GM10847 (cell line): ENCODE results near the gene CATSPERE.

Source experiments
- POLR2A ChIP-seq: IDR thresholded peaks from 2 replicates; pipeline ENCODE4 v1.6.1; 2011; ENCODE audit not compliant: insufficient read length; ENCODE audit errors: extremely low read depth

The CATSPERE gene

DNA sequence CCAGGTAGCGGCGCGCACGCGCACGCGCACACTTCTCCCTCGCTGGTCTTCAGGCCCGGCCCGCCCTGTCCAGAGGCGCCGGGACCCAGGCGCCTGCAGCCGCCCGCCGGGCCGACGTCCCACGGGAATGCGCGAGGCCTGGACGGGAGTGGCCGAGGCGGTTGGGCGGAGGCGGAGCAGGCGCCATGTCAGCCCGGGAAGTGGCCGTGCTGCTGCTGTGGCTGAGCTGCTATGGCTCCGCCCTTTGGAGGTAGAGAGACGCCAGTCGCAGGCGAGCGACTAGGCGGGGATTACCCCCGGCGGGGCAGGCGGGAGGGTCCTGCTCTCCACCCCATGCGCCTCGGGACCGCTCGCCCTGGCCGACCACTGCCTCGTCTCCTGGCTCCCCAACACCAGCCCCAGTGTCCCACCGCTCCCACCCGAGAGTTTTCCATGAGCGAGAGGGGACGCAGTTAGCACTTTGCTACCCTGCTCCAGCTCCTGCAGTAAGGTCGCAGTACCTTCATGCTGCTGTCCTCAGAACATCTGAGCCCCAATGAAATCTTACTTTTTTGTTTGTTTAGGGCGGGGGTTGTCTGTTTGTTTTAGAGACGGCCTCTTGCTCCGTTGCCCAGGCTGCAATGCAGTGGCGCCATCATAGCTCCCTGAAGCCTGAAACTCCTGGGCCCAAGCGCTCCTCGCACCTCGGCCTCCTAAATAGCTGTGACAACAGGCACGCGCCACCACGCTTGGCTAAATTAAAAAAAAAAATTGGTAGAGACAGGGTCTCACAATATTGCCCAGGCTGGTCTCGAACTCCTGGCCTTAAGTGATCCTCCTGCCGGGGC lies at the start of gene CATSPERE:
Gene CATSPERE (plus strand): TSS at position 29 of the 827 bp plus-strand sequence. CDS start 157 bp downstream, at position 186.
- peak; percentile 64 for TF ChIP-seq POLR2A

- TF ChIP-seq POLR2A: no peak
Measured at GRCh38 chr1:244412176-244412575, 48.9 kb upstream of the CATSPERE start.

DNA sequence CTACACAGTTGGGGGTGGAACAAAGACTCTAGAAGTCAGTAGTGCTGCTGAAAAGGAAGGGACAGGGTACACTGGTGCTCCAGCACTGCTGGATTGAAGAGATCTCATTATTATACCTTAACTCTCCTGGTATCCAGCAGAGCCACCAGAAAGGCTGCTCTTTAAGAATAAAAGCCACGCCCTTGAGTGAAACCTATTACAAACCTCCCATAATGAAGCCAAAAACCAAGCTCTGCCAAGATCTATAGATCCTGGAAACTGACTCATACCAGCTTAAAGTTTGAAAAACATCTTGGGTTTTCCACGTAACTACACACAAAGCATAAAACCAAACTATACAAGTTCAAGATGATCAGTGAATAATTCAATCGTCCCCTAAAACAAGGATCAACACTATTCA lies 47.3 kb upstream of the CATSPERE start:
- TF ChIP-seq POLR2A: no peak

DNA sequence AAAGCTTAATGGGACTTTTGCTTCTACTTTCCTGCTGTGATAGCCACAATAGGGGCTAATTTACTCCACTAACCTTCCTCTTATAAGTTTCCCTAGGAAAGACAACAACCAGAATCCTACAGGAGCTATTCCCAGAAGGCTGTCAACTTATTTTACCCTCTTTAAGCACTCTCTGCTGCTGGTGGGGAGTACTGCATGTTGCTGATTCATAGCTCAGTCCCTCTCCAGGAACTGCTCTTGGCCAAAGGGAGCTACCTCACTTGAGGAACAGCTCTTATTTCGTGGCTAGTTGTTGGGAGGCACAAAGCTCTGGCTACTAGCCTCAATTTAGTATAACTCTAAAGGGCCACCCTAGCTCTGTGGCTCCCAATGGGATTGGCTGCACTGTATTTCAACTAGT lies 46.5 kb upstream of the CATSPERE start:
- no peak for TF ChIP-seq POLR2A

GRCh38 chr1:244419024-244419423 lies 42.0 kb upstream of the CATSPERE start:
- no peak for TF ChIP-seq POLR2A

GRCh38 chr1:244422174-244422573 lies 38.9 kb upstream of the CATSPERE start:
- TF ChIP-seq POLR2A: no peak

- TF ChIP-seq POLR2A: no peak
Measured at GRCh38 chr1:244424649-244425334, 36.3 kb upstream of the CATSPERE start.

DNA sequence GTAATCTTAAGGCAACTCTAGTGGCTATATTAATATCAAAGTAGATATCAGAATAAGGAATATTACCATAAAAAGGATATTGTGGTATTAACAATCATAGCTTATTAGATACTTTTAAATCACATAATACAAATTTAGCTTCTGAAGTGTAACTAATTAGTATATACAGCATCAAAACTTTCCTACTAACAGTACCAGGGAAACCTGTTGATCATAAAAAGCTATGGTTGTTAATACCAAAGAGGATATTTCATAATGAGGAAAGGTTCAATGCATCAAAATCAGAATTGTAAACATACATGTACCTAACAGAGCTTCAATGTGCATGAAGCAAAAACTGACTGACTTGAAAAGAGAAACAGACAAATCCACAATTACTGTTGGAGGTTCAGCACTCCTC lies 33.4 kb upstream of the CATSPERE start:
- no peak for TF ChIP-seq POLR2A

DNA sequence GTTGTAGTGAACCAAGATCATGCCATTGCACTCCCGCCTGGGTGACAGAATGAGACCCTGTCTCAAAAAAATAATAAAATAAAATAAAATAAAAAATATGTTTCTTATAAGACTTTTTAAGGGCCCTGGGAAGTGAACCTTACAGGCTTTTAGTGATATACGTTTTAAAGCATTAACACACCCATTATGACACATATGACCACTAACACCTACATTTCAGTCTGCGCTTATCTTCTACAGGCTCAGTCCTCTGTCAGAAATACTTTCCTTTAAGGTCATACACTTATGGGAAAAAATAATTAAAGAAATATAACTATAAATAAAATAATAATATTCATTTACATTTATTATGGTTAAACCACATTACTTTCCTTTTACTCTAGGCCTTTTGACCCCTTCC lies 31.3 kb upstream of the CATSPERE start:
- TF ChIP-seq POLR2A: no peak

DNA sequence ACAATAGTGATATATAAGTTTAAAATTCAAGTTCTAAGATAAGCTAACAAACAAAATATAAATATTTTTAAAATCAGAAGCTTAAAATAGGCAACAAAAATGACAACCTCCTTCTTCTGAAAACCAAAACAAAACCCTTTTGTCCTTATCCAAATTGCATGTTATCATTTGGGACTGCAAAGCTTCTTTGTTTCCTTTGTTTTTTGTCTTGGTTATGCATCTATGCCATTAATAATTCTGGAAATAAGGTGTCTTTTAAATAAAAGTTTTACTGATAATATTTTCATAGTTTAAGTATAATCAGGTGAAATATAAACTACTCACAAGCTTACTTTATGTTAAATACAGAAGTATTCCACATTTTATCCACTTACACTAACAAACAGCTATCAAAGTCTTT lies 29.9 kb upstream of the CATSPERE start:
- TF ChIP-seq POLR2A: no peak

- no peak for TF ChIP-seq POLR2A
Measured at GRCh38 chr1:244435562-244436205, 25.4 kb upstream of the CATSPERE start.

GRCh38 chr1:244436336-244437085 lies 24.6 kb upstream of the CATSPERE start:
- TF ChIP-seq POLR2A: no peak

DNA sequence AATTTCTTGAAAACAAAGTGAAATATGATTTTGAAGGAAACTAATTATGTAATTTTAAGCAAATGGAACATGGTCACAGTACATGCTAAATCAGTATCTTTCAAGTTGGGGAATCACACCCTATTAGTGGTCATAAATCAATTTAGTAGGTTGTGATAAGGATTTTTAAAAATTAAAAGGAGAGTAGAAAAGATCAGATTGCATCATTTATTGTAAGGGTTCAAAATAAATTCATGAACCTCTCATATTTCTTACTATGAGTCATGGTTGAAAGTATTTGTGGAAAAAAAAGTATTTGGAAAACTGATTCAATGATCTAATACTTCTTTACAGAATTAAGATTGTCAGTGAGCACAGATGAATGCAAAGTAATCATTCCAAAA lies 24.0 kb upstream of the CATSPERE start:
- no peak for TF ChIP-seq POLR2A

DNA sequence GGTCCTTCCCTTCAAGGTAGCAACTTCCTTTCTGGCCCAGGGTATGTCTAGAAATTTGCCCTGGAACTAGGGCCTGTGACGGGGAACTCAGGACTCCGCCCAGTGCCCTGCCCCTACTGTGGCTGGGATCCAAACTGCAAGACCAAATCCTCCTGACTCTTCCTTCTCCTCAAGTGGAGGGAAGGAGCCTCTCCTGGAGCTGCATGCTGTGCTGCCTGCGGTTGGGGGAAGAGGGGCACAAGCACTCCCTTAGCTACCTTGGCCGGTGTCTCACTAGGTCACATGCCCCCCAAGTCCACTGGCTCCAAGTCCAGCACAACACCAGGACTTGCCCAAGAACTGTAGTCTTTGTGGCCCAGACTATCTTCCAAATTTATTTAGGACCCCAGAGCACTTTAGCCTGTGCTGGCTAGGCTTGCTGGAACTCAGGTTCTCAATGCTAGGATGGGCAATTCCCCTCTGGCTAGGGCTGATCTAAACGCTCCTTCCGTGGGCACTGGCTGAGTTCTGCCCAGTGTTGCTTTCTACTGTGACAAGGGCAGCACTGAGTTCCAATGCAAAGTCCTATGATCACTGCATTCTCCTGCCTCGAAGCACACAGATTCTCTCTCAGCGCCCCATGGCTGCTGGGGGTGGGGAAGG lies 21.6 kb upstream of the CATSPERE start:
- no peak for TF ChIP-seq POLR2A

DNA sequence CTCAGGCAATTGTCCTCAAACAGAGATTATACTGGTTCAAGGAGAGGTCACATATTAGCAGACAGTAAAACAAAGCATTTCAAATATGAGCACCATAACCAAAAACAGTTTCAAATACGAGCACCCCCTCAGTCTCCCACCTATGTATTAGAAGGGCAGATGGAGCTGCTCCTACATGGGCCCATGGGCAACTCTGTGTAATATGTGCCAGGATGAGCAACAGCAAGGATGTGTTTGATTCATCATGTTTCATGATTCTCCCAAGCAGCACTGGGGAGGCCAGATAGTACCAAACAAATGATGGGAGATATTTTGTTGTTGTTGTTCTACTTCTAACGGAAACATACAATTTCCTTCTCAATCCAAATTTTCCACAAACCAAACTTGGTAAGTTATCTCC lies 18.2 kb upstream of the CATSPERE start:
- TF ChIP-seq POLR2A: no peak
